DND-41 (cell line): ENCODE results near the gene CPO.

Source experiments
- EZH2 ChIP-seq: IDR thresholded peaks from 3 replicates; pipeline ENCODE4 v1.6.1; 2012; ENCODE audit warnings: borderline replicate concordance, low read depth, mild to moderate bottlenecking, moderate library complexity, low read length, inconsistent platforms; ENCODE audit not compliant: severe bottlenecking
- TF ChIP-seq, protein P1 (sequence below): IDR thresholded peaks from 2 replicates; pipeline ENCODE4 v1.5.1; 2012; ENCODE audit warnings: borderline replicate concordance, low read length, moderate library complexity, mild to moderate bottlenecking; ENCODE audit not compliant: poor library complexity, severe bottlenecking; ENCODE audit errors: extremely low read depth

DNA sequence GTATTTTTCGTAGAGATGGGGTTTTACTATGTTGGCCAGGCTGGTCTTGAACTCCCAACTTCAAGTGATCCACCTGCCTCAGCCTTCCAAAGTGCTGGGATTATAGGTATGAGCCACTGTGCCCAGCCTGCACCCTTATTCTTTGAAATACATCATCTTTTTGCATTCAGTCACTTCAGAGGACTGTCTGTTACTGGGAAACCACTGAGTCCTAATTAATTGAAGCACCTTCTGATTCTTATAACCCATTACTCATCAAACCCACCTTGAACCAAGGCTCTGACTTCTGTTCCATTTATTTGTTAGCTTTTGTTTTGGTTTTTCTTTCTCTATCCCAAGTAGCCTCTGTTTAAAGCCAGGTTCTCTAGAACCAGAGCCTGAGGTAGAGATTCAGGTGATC lies 49.6 kb downstream of the CPO start:
- TF ChIP-seq, protein P1, sequence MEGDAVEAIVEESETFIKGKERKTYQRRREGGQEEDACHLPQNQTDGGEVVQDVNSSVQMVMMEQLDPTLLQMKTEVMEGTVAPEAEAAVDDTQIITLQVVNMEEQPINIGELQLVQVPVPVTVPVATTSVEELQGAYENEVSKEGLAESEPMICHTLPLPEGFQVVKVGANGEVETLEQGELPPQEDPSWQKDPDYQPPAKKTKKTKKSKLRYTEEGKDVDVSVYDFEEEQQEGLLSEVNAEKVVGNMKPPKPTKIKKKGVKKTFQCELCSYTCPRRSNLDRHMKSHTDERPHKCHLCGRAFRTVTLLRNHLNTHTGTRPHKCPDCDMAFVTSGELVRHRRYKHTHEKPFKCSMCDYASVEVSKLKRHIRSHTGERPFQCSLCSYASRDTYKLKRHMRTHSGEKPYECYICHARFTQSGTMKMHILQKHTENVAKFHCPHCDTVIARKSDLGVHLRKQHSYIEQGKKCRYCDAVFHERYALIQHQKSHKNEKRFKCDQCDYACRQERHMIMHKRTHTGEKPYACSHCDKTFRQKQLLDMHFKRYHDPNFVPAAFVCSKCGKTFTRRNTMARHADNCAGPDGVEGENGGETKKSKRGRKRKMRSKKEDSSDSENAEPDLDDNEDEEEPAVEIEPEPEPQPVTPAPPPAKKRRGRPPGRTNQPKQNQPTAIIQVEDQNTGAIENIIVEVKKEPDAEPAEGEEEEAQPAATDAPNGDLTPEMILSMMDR: no peak
- TF ChIP-seq EZH2: no peak
